Liver (tissue), 9 donors: ENCODE measurements around the gene CDA. TPM values are rescaled to one million over a fixed set of nuclear protein-coding genes. Genes with fewer than 3 reads are reported as not detected.
A peak's percentile ranks its signal among the peaks of the same experiment; 100 is the strongest.

ENCODE experiments used
- DNase-seq: peaks from one replicate; pipeline ENCODE4 v3.0.0-alpha.2; 2017; ENCODE audit warnings: low spot score
- H3K27ac ChIP-seq, 2 donors: one replicate each; pipeline ENCODE4 v1.7.0; 2013; ENCODE audit warnings: inconsistent platforms in 2 of 2, low read length in 2 of 2, control low read depth in 1 of 2, low read depth in 1 of 2, mild to moderate bottlenecking in 1 of 2
- H3K27me3 ChIP-seq, 4 donors: one replicate each; pipeline versions ENCODE4 v1.6.1 to v1.7.0; 2013; ENCODE audit warnings: low read length in 3 of 4, inconsistent platforms in 1 of 4, mild to moderate bottlenecking in 1 of 4, moderate library complexity in 1 of 4; ENCODE audit not compliant: control insufficient read depth in 4 of 4, insufficient read depth in 4 of 4
- H3K36me3 ChIP-seq, 4 donors: one replicate each; pipeline versions ENCODE4 v1.6.1 to v1.7.0; 2013; ENCODE audit warnings: low read length in 3 of 4, mild to moderate bottlenecking in 3 of 4, low read depth in 1 of 4, moderate library complexity in 1 of 4; ENCODE audit not compliant: control insufficient read depth in 4 of 4, insufficient read depth in 3 of 4
- H3K4me1 ChIP-seq, 4 donors: one replicate each; pipeline versions ENCODE4 v1.6.1 to v1.7.0; 2013; ENCODE audit warnings: low read length in 3 of 4, mild to moderate bottlenecking in 3 of 4, moderate library complexity in 1 of 4; ENCODE audit not compliant: control insufficient read depth in 4 of 4, insufficient read depth in 4 of 4
- H3K4me3 ChIP-seq, 3 donors: one replicate each; pipeline versions ENCODE4 v1.6.1 to v1.7.0; 2013; ENCODE audit warnings: low read length in 3 of 3, control low read depth in 1 of 3, low read depth in 1 of 3, mild to moderate bottlenecking in 1 of 3
- H3K9ac ChIP-seq, 2 donors: one replicate each; pipeline ENCODE4 v1.7.0; 2013; ENCODE audit warnings: low read length in 2 of 2, mild to moderate bottlenecking in 2 of 2, moderate library complexity in 2 of 2, control low read depth in 1 of 2, low read depth in 1 of 2
- H3K9me3 ChIP-seq, 4 donors: one replicate each; pipeline versions ENCODE4 v1.6.1 to v1.7.0; 2013; ENCODE audit warnings: low read length in 3 of 4; ENCODE audit not compliant: control insufficient read depth in 4 of 4
- CTCF ChIP-seq: fragments of 150-350 bp; IDR thresholded peaks from 2 replicates; pipeline ENCODE4 v1.5.1; 2017; ENCODE audit warnings: improper control_type of control experiment, low read depth, low read length; ENCODE audit not compliant: missing input control
- EGR1 ChIP-seq, 2 donors: IDR thresholded peaks; 2 replicates each; pipeline ENCODE4 v1.6.1; 2016 to 2018; ENCODE audit warnings: antibody characterized with exemption in 2 of 2, low read depth in 2 of 2
- FOXA1 ChIP-seq: IDR thresholded peaks from 2 replicates; pipeline ENCODE4 v1.6.1; 2016; ENCODE audit warnings: antibody characterized with exemption
- FOXA2 ChIP-seq: IDR thresholded peaks from 2 replicates; pipeline ENCODE4 v1.6.1; 2016; ENCODE audit warnings: antibody characterized with exemption
- GABPA ChIP-seq, 2 donors: IDR thresholded peaks in 1 of 2; conservative IDR thresholded peaks in 1 of 2; 2 replicates each; pipeline ENCODE4 v1.6.1; 2016; ENCODE audit warnings: antibody characterized with exemption in 2 of 2, mild to moderate bottlenecking in 1 of 2, moderate library complexity in 1 of 2
- HNF4A ChIP-seq, 2 donors: conservative IDR thresholded peaks; 2 replicates each; pipeline ENCODE4 v1.6.1; 2016; ENCODE audit warnings: antibody characterized with exemption in 2 of 2, mild to moderate bottlenecking in 2 of 2
- HNF4G ChIP-seq: IDR thresholded peaks from 2 replicates; pipeline ENCODE4 v1.6.1; 2016; ENCODE audit warnings: antibody characterized with exemption
- JUND ChIP-seq, 2 donors: IDR thresholded peaks; 2 replicates each; pipeline ENCODE4 v1.6.1; 2016; ENCODE audit warnings: antibody characterized with exemption in 2 of 2
- MAX ChIP-seq: IDR thresholded peaks from 2 replicates; pipeline ENCODE4 v1.6.1; 2016; ENCODE audit warnings: antibody characterized with exemption
- NR2F2 ChIP-seq: IDR thresholded peaks from 2 replicates; pipeline ENCODE4 v1.6.1; 2016; ENCODE audit warnings: antibody characterized with exemption
- RAD21 ChIP-seq, 2 donors: IDR thresholded peaks; 2 replicates each; pipeline ENCODE4 v1.6.1; 2016; ENCODE audit warnings: antibody characterized with exemption in 2 of 2, mild to moderate bottlenecking in 2 of 2
- REST ChIP-seq: IDR thresholded peaks from 2 replicates; pipeline ENCODE4 v1.6.1; 2016; ENCODE audit warnings: antibody characterized with exemption, mild to moderate bottlenecking
- RXRA ChIP-seq, 2 donors: IDR thresholded peaks; 2 replicates each; pipeline ENCODE4 v1.6.1; 2017 to 2018; ENCODE audit warnings: antibody characterized with exemption in 2 of 2, mild to moderate bottlenecking in 1 of 2
- TAF1 ChIP-seq: conservative IDR thresholded peaks from 2 replicates; pipeline ENCODE4 v1.6.1; 2016; ENCODE audit warnings: antibody characterized with exemption, mild to moderate bottlenecking
- YY1 ChIP-seq: IDR thresholded peaks from 2 replicates; pipeline ENCODE4 v1.6.1; 2016; ENCODE audit warnings: antibody characterized with exemption, mild to moderate bottlenecking
- WGBS: extraction: QIAGEN DNeasy Blood & Tissue Kit; methylation state at CpG from one replicate; pipeline ENCODE4 v1.1.7; 2013; 5-methylcytosine and 5-hydroxymethylcytosine counted together
- polyA plus RNA-seq, 2 donors: library from polyadenylated mRNA; stranded (reverse) in 1 of 2; unstranded in 1 of 2; fragments of 200-250 nt in 1 of 2; fragments of >200 nt in 1 of 2; fragmentation: Nextera tagmentation in 1 of 2; extraction: Ambion mirVana in 1 of 2; gene quantifications; one replicate each; pipeline versions ENCODE4 v1.2.1 to v1.2.3, GENCODE V29; 2013 to 2015
- total RNA-seq, 2 donors: library from RNA; depleted of rRNA; stranded (reverse); fragments of >200 nt; gene quantifications; one replicate each; pipeline ENCODE4 v1.2.3, GENCODE V29; 2014
- donor health status: healthy.
- donor health status: healthy.
- donor health status: healthy.
- donor health status: healthy.
- donor health status: healthy.

CDA gene
- total and polyA plus RNA-seq, 4 donors: 0.42 to 38.9 (median 16.9) TPM

- TF ChIP-seq MAX: no peak
- no peak for TF ChIP-seq FOXA1
- TF ChIP-seq NR2F2: no peak
- TF ChIP-seq TAF1: no peak
Observed at GRCh38 chr1:20597650-20598049, 8.8 kb downstream of the CDA start (continued).

GRCh38 chr1:20600156-20600555 lies 11.3 kb downstream of the CDA start:
- no peaks in the 10 kb centered on the region for H3K27me3 ChIP-seq
- H3K4me3 ChIP-seq: no peak overlapping the region
- TF ChIP-seq NR2F2 (no peak), EGR1 (IDR thresholded peaks at IDR 0.05; ENCODE audit: low read depth in 2 of 2) (no peak), REST (no peak)
- H3K27ac ChIP-seq: peak overlapping the region in 1 of 2 donors; percentile 14
- WGBS: 86% methylated on average over 5 of the region's 5 CpGs
- no peak for DNase-seq
- H3K4me1 ChIP-seq: peaks cover 12 to 32% (median 19%) of the 10 kb centered on the region in 4 donors
- H3K9me3 ChIP-seq: no peaks in the 10 kb centered on the region
- no peak overlapping the region for H3K9ac ChIP-seq
- peaks cover 0 to 2% (median 0%) of the 10 kb centered on the region in 4 donors for H3K36me3 ChIP-seq

- Histone ChIP-seq H3K36me3 (no peaks in the 10 kb centered on the region), H3K27me3 (no peaks in the 10 kb centered on the region), H3K9me3 (no peaks in the 10 kb centered on the region), H3K4me3 (no peak overlapping the region), H3K9ac (no peak overlapping the region), H3K4me1 (peaks cover 13 to 34% (median 21%) of the 10 kb centered on the region in 4 donors), H3K27ac (peak overlapping the region; percentile 56 to 57)
- WGBS: 42% methylated on average over 5 of the region's 5 CpGs
- TF ChIP-seq GABPA (IDR thresholded peaks at IDR 0.05 in 1 of 2, conservative IDR thresholded peaks at IDR 0.05 in 1 of 2) (no peak), RAD21 (IDR thresholded peaks at IDR 0.05) (no peak), RXRA (IDR thresholded peaks at IDR 0.05) (no peak)
- DNase-seq: no peak
Observed at GRCh38 chr1:20601129-20601825, 12.4 kb downstream of the CDA start.

- Histone ChIP-seq H3K27ac (peak overlapping the region; percentile 56 to 92), H3K36me3 (no peaks in the 10 kb centered on the region), H3K27me3 (no peaks in the 10 kb centered on the region), H3K9ac (no peak overlapping the region), H3K4me3 (no peak overlapping the region), H3K4me1 (peaks cover 14 to 46% (median 27%) of the 10 kb centered on the region in 4 donors), H3K9me3 (no peaks in the 10 kb centered on the region)
- WGBS: 81% methylated on average over 4 of the region's 4 CpGs
- DNase-seq: no peak
- TF ChIP-seq HNF4A (conservative IDR thresholded peaks at IDR 0.05): no peak
- no peak for TF ChIP-seq RAD21 (IDR thresholded peaks at IDR 0.05)
- no peak for TF ChIP-seq MAX
- no peak for TF ChIP-seq REST
- no peak for TF ChIP-seq FOXA1
- no peak for TF ChIP-seq JUND (IDR thresholded peaks at IDR 0.05)
- TF ChIP-seq CTCF: no peak
- TF ChIP-seq YY1: no peak
- TF ChIP-seq FOXA2: no peak
- no peak for TF ChIP-seq HNF4G
Observed at GRCh38 chr1:20602851-20603450, 14.1 kb downstream of the CDA start.
